ENCODE measurements around the gene VGLL3.

DNA sequence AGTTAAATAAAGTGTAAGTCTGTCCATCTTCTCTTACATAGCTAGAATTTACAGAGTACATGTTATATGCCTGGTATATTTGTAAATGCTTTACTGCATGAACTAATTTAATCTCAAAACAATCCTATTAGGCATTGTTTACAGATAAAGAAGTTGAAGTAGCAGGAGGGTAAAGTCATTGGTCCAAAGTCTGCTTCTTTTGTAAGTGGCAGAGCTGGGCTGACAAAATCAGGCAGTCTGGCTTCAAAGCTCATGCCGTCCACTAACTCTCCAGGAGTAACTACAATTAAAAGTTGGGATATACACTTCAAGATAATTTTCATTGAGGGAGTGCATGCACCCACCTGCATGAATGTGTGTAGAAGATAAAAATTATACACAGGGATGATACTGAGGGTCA lies 27.3 kb downstream of the VGLL3 start:
- TF ChIP-seq, protein P1, sequence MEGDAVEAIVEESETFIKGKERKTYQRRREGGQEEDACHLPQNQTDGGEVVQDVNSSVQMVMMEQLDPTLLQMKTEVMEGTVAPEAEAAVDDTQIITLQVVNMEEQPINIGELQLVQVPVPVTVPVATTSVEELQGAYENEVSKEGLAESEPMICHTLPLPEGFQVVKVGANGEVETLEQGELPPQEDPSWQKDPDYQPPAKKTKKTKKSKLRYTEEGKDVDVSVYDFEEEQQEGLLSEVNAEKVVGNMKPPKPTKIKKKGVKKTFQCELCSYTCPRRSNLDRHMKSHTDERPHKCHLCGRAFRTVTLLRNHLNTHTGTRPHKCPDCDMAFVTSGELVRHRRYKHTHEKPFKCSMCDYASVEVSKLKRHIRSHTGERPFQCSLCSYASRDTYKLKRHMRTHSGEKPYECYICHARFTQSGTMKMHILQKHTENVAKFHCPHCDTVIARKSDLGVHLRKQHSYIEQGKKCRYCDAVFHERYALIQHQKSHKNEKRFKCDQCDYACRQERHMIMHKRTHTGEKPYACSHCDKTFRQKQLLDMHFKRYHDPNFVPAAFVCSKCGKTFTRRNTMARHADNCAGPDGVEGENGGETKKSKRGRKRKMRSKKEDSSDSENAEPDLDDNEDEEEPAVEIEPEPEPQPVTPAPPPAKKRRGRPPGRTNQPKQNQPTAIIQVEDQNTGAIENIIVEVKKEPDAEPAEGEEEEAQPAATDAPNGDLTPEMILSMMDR (IDR thresholded peaks at IDR 0.05): no peak
- TF ChIP-seq POLR2A (IDR thresholded peaks at IDR 0.05; ENCODE audit: low read depth) (no peak), EP300 (IDR thresholded peaks at IDR 0.05) (no peak)
